ENCODE measurements around the gene LHFPL5. TPM values are rescaled to one million over a fixed set of nuclear protein-coding genes. Genes with fewer than 3 reads are reported as not detected.
A peak's percentile ranks its signal among the peaks of the same experiment; 100 is the strongest.

The LHFPL5 gene
- total and polyA plus RNA-seq, 2 of the 8 experiments (the other 6 are each of a cell fraction or from before 2014, with no cell fraction given) = 0.03 TPM; not detected in 1

DNA sequence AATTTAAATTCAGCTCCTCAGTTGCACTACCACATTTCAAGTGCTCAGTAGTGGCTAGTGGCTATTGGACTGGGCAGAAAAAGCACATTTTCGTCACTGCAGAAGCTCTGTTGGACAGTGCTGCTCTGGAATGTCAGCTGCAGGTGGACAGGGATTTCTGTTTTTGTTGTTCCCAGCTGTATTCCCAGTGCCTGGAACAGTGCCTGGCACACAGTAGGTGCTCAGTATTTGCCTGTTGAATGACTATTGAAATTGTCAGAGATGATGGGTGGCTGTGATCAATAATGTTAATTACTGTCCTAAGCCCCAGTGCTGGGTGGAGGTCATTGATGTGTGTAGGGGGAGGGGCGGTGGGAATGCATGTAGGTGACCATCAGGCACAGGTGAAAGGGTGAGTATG lies 18.9 kb upstream of the LHFPL5 start:
- Histone ChIP-seq H4K91ac (replicated peaks; ENCODE audit: insufficient read length, low read length) (no peak overlapping the region), H2AK5ac (ENCODE audit: low read depth, low read length) (no peak overlapping the region), H3K79me2 (ENCODE audit: control insufficient read depth in 1 of 2, insufficient read depth in 2 of 2, low read length in 2 of 2) (no peaks in the 10 kb centered on the region), H2BK15ac (ENCODE audit: low read length) (no peak overlapping the region), H2BK20ac (ENCODE audit: low read length) (peak overlapping the region; percentile 72; the same call in 1 of the 2 replicates), H2AFZ (ENCODE audit: low read length) (no peak overlapping the region), H3K9me3 (ENCODE audit: insufficient read depth in 2 of 2, low read depth in 1 of 2, low read length in 1 of 2) (no peaks in the 10 kb centered on the region), H3K79me1 (ENCODE audit: low read depth, low read length) (no peaks in the 10 kb centered on the region), H3K9ac (replicated peaks in 1 of 4; ENCODE audit: extremely low read depth in 1 of 4, low read depth in 3 of 4, low read length in 3 of 4) (no peak overlapping the region), H3K4ac (replicated peaks; ENCODE audit: insufficient read length, low read depth, low read length) (no peak overlapping the region), H3K27me3 (replicated peaks in 1 of 4; ENCODE audit: control insufficient read depth in 3 of 4, extremely low read depth in 1 of 4, insufficient read depth in 3 of 4, low read length in 3 of 4) (no peaks in the 10 kb centered on the region), H3K56ac (replicated peaks; ENCODE audit: insufficient read length, low read depth, low read length) (no peak overlapping the region), H3K4me1 (replicated peaks in 1 of 4; ENCODE audit: control insufficient read depth in 3 of 4, insufficient read depth in 4 of 4, low read length in 3 of 4) (peaks cover 0 to 5% (median 0%) of the 10 kb centered on the region in 4 experiments; a peak in 3 of 7 replicates), H3K14ac (ENCODE audit: insufficient read length) (no peak overlapping the region), H2BK12ac (ENCODE audit: low read depth, low read length) (0 out of 2 replicates have a peak overlapping the region, but pooled peaks have one; percentile 60), H3K4me2 (ENCODE audit: insufficient read depth in 1 of 2, low read depth in 2 of 2, low read length in 2 of 2) (no peak overlapping the region), H3K36me3 (ENCODE audit: control insufficient read depth in 2 of 4, insufficient read depth in 4 of 4, low read length in 3 of 4) (no peaks in the 10 kb centered on the region), H3K27ac (ENCODE audit: low read depth, low read length) (no peak overlapping the region), H4K20me1 (replicated peaks in 1 of 2; ENCODE audit: control insufficient read depth in 1 of 2, insufficient read depth in 2 of 2, low read length in 2 of 2) (no peaks in the 10 kb centered on the region), H2BK5ac (ENCODE audit: low read depth, low read length) (no peak overlapping the region), H3K4me3 (ENCODE audit: extremely low read depth in 1 of 4, insufficient read depth in 2 of 4, low read depth in 3 of 4, low read length in 4 of 4) (no peak overlapping the region), H2BK120ac (replicated peaks; ENCODE audit: low read depth, low read length) (no peak overlapping the region), H3K23ac (ENCODE audit: insufficient read length) (no peak overlapping the region), H3K23me2 (ENCODE audit: low read depth, low read length) (no peaks in the 10 kb centered on the region), H4K8ac (ENCODE audit: extremely low read depth, insufficient read depth, low read length) (no peak overlapping the region), H3K18ac (ENCODE audit: extremely low read depth, low read length) (no peak overlapping the region), H4K5ac (ENCODE audit: insufficient read length, low read depth, low read length) (no peak overlapping the region)
- DNase-seq (ENCODE audit: low read depth in 1 of 2, low spot score in 2 of 2) = no peak
- TF ChIP-seq EZH2 (IDR thresholded peaks at IDR 0.05; ENCODE audit: low read depth, low read length, severe bottlenecking) (no peak), SIX5 (IDR thresholded peaks at IDR 0.05; ENCODE audit: low read depth, low read length) (no peak), RXRA (IDR thresholded peaks at IDR 0.05; ENCODE audit: insufficient read depth, low read depth, low read length) (no peak)
- TF ChIP-seq, protein P1, sequence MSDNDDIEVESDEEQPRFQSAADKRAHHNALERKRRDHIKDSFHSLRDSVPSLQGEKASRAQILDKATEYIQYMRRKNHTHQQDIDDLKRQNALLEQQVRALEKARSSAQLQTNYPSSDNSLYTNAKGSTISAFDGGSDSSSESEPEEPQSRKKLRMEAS (IDR thresholded peaks at IDR 0.05) = no peak
- POLR2A ChIA-PET (ENCODE audit: partially characterized antibody) = interaction anchor here (0.8 to 4.1 kb wide), 3 partner anchors 12 to 47 kb away, joined by 3 to 29 read pairs (median 9); no protein-coding TSS in a partner anchor
- no peak for FAIRE-seq
- CTCF ChIA-PET (ENCODE audit: partially characterized antibody) = interaction anchor here (0.8 to 3.5 kb wide), 4 partner anchors 12 to 308 kb away, joined by 3 to 27 read pairs (median 3); partner anchors contain the start of gene CLPS
- 94% methylated on average over 2 of the region's 2 CpGs; no CpG with 5 or more reads in 1 of the 2 experiments for WGBS, 2 experiments (ENCODE audit: extremely low coverage in 1 of 2, insufficient coverage in 1 of 2, insufficient read length in 1 of 2, insufficient replicate concordance in 2 of 2, low coverage in 1 of 2, low lambda C conversion rate in 2 of 2, missing lambda C conversion rate in 1 of 2)

All from H1 (cell line).